ENCODE data around the gene GPR137C. TPM values are rescaled to one million over a fixed set of nuclear protein-coding genes. Genes with fewer than 3 reads are reported as not detected.

The GPR137C gene
- polyA plus RNA-seq, 4 donors = 5.9 to 11.5 (median 7.4) TPM

DNA sequence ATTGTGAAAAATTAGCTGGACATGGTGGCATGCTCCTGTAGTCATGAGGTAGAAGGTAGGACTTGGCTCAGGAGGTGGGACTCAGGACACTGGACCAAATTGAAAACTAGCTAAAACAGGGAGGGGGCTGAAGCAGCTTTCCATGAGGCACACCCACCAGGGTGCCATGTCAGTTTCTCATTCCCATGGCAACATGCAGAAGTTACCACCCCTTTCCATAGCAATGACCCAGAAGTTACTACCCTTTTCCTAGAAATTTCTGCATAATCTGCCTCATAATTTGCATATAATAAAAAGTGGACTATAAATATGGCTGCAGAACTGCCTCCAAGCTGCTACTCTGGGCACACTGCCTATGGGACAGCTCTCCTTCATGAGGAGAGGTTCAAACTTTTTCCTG, 104.3 kb downstream of the GPR137C start:
- no peak for DNase-seq (ENCODE audit: low read depth in 4 of 4, low spot score in 2 of 4)

- DNase-seq (ENCODE audit: low read depth in 4 of 4, low spot score in 2 of 4) = no peak
Observed at GRCh38 chr14:52660325-52660724, 107.7 kb downstream of the GPR137C start.

DNA sequence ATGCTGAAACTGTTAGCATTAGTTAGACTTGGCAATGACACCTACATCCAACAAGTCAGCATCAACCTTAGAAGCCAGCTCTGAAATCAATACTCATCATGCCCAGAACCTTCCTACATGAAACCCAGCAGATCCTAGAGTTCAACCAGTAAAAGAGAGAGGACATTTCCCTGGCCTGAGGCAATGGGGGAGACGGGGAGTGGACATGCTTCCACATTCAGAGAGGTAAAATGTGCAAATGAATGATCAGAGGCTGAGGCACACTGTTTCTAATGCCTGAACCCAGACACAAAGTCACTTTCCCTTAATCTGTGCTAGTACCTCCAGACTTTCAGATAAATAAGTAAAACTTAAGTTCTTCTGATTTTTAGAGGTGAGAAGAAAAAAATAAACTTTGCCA, 108.2 kb downstream of the GPR137C start:
- DNase-seq (ENCODE audit: low read depth in 4 of 4, low spot score in 2 of 4) = no peak

DNA sequence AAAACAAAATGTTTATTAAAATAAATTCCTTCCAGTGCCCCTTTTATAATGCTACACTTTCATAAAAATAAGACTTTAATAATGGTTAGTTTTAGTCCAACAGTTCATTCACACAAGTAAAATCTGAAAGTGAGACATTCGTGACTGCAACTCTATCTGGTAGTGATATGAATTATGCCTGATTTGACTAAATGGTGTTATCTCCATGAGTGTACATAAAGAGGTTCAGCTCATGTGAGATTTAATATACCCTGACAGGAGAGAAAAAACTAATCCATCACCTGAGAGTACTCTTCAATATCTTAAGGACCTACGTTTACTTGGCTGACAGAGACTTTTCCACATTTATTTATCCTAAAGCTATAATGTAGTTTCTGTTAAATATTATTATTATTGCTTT, 108.7 kb downstream of the GPR137C start:
- no peak for DNase-seq (ENCODE audit: low read depth in 4 of 4, low spot score in 2 of 4)

- DNase-seq (ENCODE audit: low read depth in 4 of 4, low spot score in 2 of 4) = no peak
Observed at GRCh38 chr14:52663850-52664249, 111.2 kb downstream of the GPR137C start.

DNA sequence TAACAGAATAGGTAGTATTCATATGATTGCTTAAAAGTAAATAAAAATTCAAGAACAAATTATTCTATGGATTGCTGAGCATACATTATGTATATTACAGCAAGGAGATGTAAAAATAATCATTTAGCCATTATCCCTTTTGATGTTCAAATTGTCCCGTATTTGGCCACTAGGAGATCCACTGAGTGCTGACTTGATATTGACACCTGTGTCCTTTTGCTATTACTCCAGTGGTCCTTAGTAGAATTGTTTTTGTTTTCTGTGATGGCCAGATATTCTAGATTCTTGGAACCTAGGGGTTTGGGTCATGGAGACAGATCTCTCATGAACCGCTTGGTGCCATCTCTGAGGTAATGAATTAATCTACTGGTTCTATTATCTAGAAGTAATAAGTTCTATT, 126.0 kb downstream of the GPR137C start:
- DNase-seq (ENCODE audit: low read depth in 4 of 4, low spot score in 2 of 4) = no peak

DNA sequence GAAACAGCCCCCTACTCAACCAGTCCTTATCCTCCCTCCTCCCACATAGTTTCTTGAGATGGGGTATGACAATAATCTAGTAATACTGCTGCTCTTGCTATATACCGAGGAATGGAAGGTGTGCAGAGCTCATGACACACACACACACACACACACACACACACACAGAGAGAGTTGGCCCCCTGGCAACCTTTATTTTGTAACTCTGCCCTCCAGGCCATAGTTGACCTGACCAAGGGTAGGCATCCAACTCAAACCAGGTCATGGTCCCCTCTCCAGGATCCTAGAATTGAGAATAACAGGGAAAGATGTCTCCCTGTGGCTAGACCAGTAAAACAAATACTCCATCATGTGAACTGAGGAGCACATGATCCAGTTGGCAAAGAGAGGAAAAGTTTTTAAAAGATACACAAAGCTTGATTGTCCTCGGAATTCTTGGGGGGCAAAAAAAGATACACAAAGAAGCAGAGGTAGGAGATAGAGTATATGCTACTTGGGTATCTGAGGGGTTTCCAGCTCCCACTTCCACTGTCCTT, 131.4 kb downstream of the GPR137C start:
- no peak for DNase-seq (ENCODE audit: low read depth in 4 of 4, low spot score in 2 of 4)

- DNase-seq (ENCODE audit: low read depth in 4 of 4, low spot score in 2 of 4) = no peak
Observed at GRCh38 chr14:52686176-52686575, 133.5 kb downstream of the GPR137C start.

Other genes with a start within 250 kb of the GPR137C start
- gene PTGER2, start 238.5 kb upstream of the GPR137C start, polyA plus RNA-seq (ENCODE audit: insufficient read length in 4 of 4) = 1 to 10 TPM; 5.6 to 6.5 (median 6.2) TPM
- gene TXNDC16, start 331 bp upstream of the GPR137C start, polyA plus RNA-seq (ENCODE audit: insufficient read length in 4 of 4) = 10 to 100 TPM; 19.4 to 23.2 (median 20.9) TPM
- gene ERO1A, start 142.7 kb downstream of the GPR137C start, polyA plus RNA-seq (ENCODE audit: insufficient read length in 4 of 4) = 10 to 100 TPM; 22.9 to 36.4 (median 23.8) TPM
- 100 to 1,000 TPM; 127 to 178 (median 150) TPM for gene PSMC6, start 154.4 kb downstream of the GPR137C start, polyA plus RNA-seq (ENCODE audit: insufficient read length in 4 of 4)
- gene STYX, start 177.3 kb downstream of the GPR137C start, polyA plus RNA-seq (ENCODE audit: insufficient read length in 4 of 4) = 10 to 100 TPM; 14.7 to 17.4 (median 16.0) TPM
- 10 to 100 TPM; 26.9 to 35.3 (median 31.6) TPM for gene GNPNAT1, start 238.8 kb downstream of the GPR137C start, polyA plus RNA-seq (ENCODE audit: insufficient read length in 4 of 4)

Measured in left renal cortex interstitium (tissue), 4 donors.